HG02678 (cell line): ENCODE results near the gene GDF2.

Source experiments
- ATAC-seq: cut with Tn5 transposase; IDR thresholded peaks from one replicate; pipeline ENCODE4 v1.9.1; 2021; ENCODE audit warnings: mild to moderate bottlenecking, moderate library complexity; ENCODE audit not compliant: unreplicated experiment

Gene GDF2

GRCh38 chr10:47290338-47290737, 31.9 kb upstream of the GDF2 start:
- no peak for ATAC-seq

GRCh38 chr10:47291682-47292081, 30.6 kb upstream of the GDF2 start:
- ATAC-seq: no peak

GRCh38 chr10:47294057-47294456, 28.2 kb upstream of the GDF2 start:
- ATAC-seq: no peak

- ATAC-seq: no peak
These were observed 27.8 kb upstream of the GDF2 start for GRCh38 chr10:47294501-47294900.

GRCh38 chr10:47295411-47295810, 26.8 kb upstream of the GDF2 start:
- no peak for ATAC-seq

GRCh38 chr10:47296156-47296894, 25.9 kb upstream of the GDF2 start:
- no peak for ATAC-seq

- ATAC-seq: no peak
These were observed 25.3 kb upstream of the GDF2 start for GRCh38 chr10:47296941-47297340.

- no peak for ATAC-seq
These were observed 24.3 kb upstream of the GDF2 start for GRCh38 chr10:47297866-47298540.

- no peak for ATAC-seq
These were observed 23.5 kb upstream of the GDF2 start for GRCh38 chr10:47298715-47299114.

- ATAC-seq: no peak
These were observed 22.4 kb upstream of the GDF2 start, which contains the start of gene GDF10 for GRCh38 chr10:47299611-47300428. GDF10 (plus strand) TSS chr10:47300197; CDS start chr10:47300652, 455 bp downstream.

GRCh38 chr10:47300429-47300931, 21.8 kb upstream of the GDF2 start:
- no peak for ATAC-seq

- ATAC-seq: no peak
These were observed 20.4 kb upstream of the GDF2 start for GRCh38 chr10:47301833-47302232.

- ATAC-seq: no peak
These were observed 19.1 kb upstream of the GDF2 start for GRCh38 chr10:47303105-47303504.

- ATAC-seq: no peak
These were observed 18.4 kb upstream of the GDF2 start for GRCh38 chr10:47303866-47304265.

GRCh38 chr10:47305566-47305965, 16.7 kb upstream of the GDF2 start:
- no peak for ATAC-seq

GRCh38 chr10:47306387-47307210, 15.7 kb upstream of the GDF2 start:
- no peak for ATAC-seq

GRCh38 chr10:47307381-47307780, 14.9 kb upstream of the GDF2 start:
- no peak for ATAC-seq

GRCh38 chr10:47308775-47309174, 13.5 kb upstream of the GDF2 start:
- no peak for ATAC-seq

- no peak for ATAC-seq
These were observed 12.7 kb upstream of the GDF2 start for GRCh38 chr10:47309408-47310089.

- no peak for ATAC-seq
These were observed 12.2 kb upstream of the GDF2 start for GRCh38 chr10:47310090-47310505.
